Measurements from ENCODE around the gene MCAT. TPM values are rescaled to one million over a fixed set of nuclear protein-coding genes. Genes with fewer than 3 reads are reported as not detected.

Gene MCAT
- total and polyA plus RNA-seq, 2 donors from 2014 or later = 24.8 to 74.7 TPM

- FAIRE-seq = no peak
These were observed 45.8 kb upstream of the MCAT start for GRCh38 chr22:43188829-43189545.

DNA sequence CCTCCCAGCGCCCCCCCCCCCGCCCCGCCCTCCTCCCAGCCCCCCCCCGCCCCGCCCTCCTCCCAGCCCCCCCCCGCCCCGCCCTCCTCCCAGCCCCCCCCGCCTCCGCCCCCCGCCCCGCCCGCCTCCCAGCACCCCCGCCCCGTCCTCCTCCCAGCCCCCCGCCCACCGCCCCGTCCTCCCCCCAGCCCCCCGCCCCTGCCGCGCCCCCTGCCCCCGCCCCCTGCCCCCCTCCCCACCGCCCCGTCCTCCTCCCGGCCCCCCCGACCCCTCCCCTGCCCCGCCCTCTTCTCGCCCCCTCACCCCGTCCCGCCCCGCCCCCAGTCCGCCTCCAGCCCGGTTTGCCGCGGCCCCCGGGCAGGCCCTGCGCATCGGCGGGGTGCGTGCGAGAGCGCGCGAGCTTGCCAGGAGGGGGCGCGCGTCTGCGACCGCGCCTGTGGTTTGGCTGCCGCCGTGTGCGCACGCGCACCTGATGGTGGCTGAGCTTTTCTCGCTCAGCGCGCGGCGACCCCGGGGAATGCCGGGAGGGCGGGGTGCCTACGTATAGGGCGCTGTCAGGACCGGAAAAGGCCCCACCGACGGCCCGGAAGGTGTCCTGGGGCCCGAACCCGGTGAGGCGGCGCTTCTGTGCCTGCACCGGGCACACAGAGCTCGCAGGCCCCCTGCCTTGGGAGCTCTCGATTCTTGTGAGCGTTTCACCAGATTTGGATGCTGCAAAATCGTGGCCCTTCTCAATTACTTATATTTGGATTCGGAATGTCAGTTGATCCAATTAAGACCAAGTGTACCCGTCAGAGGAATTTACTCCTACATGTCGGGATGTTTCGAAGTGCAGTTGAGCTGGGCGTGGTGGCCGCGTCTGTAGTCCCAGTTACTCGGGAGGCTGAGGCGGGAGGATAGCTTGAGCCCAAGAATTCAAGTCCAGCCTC lies 44.2 kb upstream of the MCAT start:
- Histone ChIP-seq H3K9me3 (ENCODE audit: control insufficient read depth in 2 of 3, insufficient read depth in 1 of 3, low read length in 3 of 3) (no peaks in the 10 kb centered on the region), H3K4me3 (ENCODE audit: low read length in 3 of 3) (peak overlapping the region; percentile 58 to 77 (median 74)), H3K9ac (ENCODE audit: low read length in 3 of 3) (peak overlapping the region; percentile 65 to 85 (median 69)), H3K36me3 (ENCODE audit: control insufficient read depth in 2 of 3, insufficient read depth in 3 of 3, low read length in 3 of 3) (no peaks in the 10 kb centered on the region), H3K27ac (ENCODE audit: low read depth in 2 of 2, low read length in 2 of 2) (peak overlapping the region; percentile 65 to 85), H3K4me1 (ENCODE audit: control insufficient read depth in 2 of 3, insufficient read depth in 2 of 3, low read depth in 1 of 3, low read length in 3 of 3) (peaks cover 0 to 10% (median 9%) of the 10 kb centered on the region in 3 donors), H3K27me3 (ENCODE audit: control insufficient read depth, insufficient read depth, low read length) (no peaks in the 10 kb centered on the region)
- TF ChIP-seq CTCF (IDR thresholded peaks at IDR 0.05; ENCODE audit: borderline replicate concordance, extremely low read depth, insufficient read depth) = peak; percentile 69
- FAIRE-seq (no peak), DNase-seq (peak; percentile 97 to 99 (median 98))
- intact Hi-C loops (cut with DNase I) = no loop called here

More at GRCh38 chr22:43188829-43189545, 45.8 kb upstream of the MCAT start:
- Histone ChIP-seq H3K4me1 (ENCODE audit: control insufficient read depth in 2 of 3, insufficient read depth in 2 of 3, low read depth in 1 of 3, low read length in 3 of 3) (peaks cover 0 to 10% (median 9%) of the 10 kb centered on the region in 3 donors), H3K9ac (ENCODE audit: low read length in 3 of 3) (no peak overlapping the region), H3K9me3 (ENCODE audit: control insufficient read depth in 2 of 3, insufficient read depth in 1 of 3, low read length in 3 of 3) (no peaks in the 10 kb centered on the region), H3K36me3 (ENCODE audit: control insufficient read depth in 2 of 3, insufficient read depth in 3 of 3, low read length in 3 of 3) (no peaks in the 10 kb centered on the region), H3K27me3 (ENCODE audit: control insufficient read depth, insufficient read depth, low read length) (no peaks in the 10 kb centered on the region), H3K4me3 (ENCODE audit: low read length in 3 of 3) (no peak overlapping the region), H3K27ac (ENCODE audit: low read depth in 2 of 2, low read length in 2 of 2) (no peak overlapping the region)
- no peak for TF ChIP-seq CTCF (IDR thresholded peaks at IDR 0.05; ENCODE audit: borderline replicate concordance, extremely low read depth, insufficient read depth)
- DNase-seq = peak in 1 of 5 donors; percentile 68
- intact Hi-C loops (cut with DNase I) = no loop called here

- Histone ChIP-seq H3K27ac (ENCODE audit: low read depth in 2 of 2, low read length in 2 of 2) (peak within 1 kb of the TSS; percentile 65 to 85), H3K9ac (ENCODE audit: low read length in 3 of 3) (peak within 1 kb of the TSS; percentile 65 to 85 (median 69)), H3K9me3 (ENCODE audit: control insufficient read depth in 2 of 3, insufficient read depth in 1 of 3, low read length in 3 of 3) (no peaks in the 10 kb centered on the region), H3K4me3 (ENCODE audit: low read length in 3 of 3) (peak within 1 kb of the TSS; percentile 58 to 77 (median 76)), H3K36me3 (ENCODE audit: control insufficient read depth in 2 of 3, insufficient read depth in 3 of 3, low read length in 3 of 3) (no peaks in the 10 kb centered on the region), H3K4me1 (ENCODE audit: control insufficient read depth in 2 of 3, insufficient read depth in 2 of 3, low read depth in 1 of 3, low read length in 3 of 3) (peaks cover 0 to 10% (median 9%) of the 10 kb centered on the region in 3 donors), H3K27me3 (ENCODE audit: control insufficient read depth, insufficient read depth, low read length) (no peaks in the 10 kb centered on the region)
- intact Hi-C loops (cut with DNase I) = no loop called here
- DNase-seq = peak; percentile 67 to 87 (median 83)
- FAIRE-seq = no peak
- no peak for TF ChIP-seq CTCF (IDR thresholded peaks at IDR 0.05; ENCODE audit: borderline replicate concordance, extremely low read depth, insufficient read depth)
These were observed 43.3 kb upstream of the MCAT start, which contains the start of gene TTLL12 for GRCh38 chr22:43186272-43187170. Gene TTLL12, minus strand, starts transcription at chr22:43187134. Its CDS starts 65 bp downstream, at chr22:43187069.
